ENCODE measurements around the gene FAM131A.
A peak's percentile ranks its signal among the peaks of the same experiment; 100 is the strongest.

FAM131A gene

GRCh38 chr3:184344579-184345316 is 7.3 kb downstream of the FAM131A start:
- in situ Hi-C loops (cut with HindIII; ENCODE audit: low sequenced_read_pairs) = no loop called here
- H3K4me3 ChIP-seq (ENCODE audit: low read depth, low read length) = no peak overlapping the region
- no peak for DNase-seq (ENCODE audit: low read depth, low spot score)

GRCh38 chr3:184345317-184346144 is 8.1 kb downstream of the FAM131A start:
- in situ Hi-C loops (cut with HindIII; ENCODE audit: low sequenced_read_pairs) = no loop called here
- no peak overlapping the region for H3K4me3 ChIP-seq (ENCODE audit: low read depth, low read length)
- TF ChIP-seq CTCF (IDR thresholded peaks at IDR 0.05; ENCODE audit: low read depth, low read length) = peak; percentile 56
- peak; percentile 58 for DNase-seq (ENCODE audit: low read depth, low spot score)

More at GRCh38 chr3:184344579-184345316, 7.3 kb downstream of the FAM131A start:
- TF ChIP-seq CTCF (IDR thresholded peaks at IDR 0.05; ENCODE audit: low read depth, low read length) = no peak

GRCh38 chr3:184346480-184347190 is 9.2 kb downstream of the FAM131A start:
- in situ Hi-C loops (cut with HindIII; ENCODE audit: low sequenced_read_pairs) = no loop called here
- TF ChIP-seq CTCF (IDR thresholded peaks at IDR 0.05; ENCODE audit: low read depth, low read length) = no peak
- no peak for DNase-seq (ENCODE audit: low read depth, low spot score)
- no peak overlapping the region for H3K4me3 ChIP-seq (ENCODE audit: low read depth, low read length)

- TF ChIP-seq CTCF (IDR thresholded peaks at IDR 0.05; ENCODE audit: low read depth, low read length) = no peak
- DNase-seq (ENCODE audit: low read depth, low spot score) = no peak
- in situ Hi-C loops (cut with HindIII; ENCODE audit: low sequenced_read_pairs) = no loop called here
- H3K4me3 ChIP-seq (ENCODE audit: low read depth, low read length) = no peak overlapping the region
These were observed 10.1 kb downstream of the FAM131A start for GRCh38 chr3:184347321-184348056.

GRCh38 chr3:184348057-184348382 is 10.6 kb downstream of the FAM131A start:
- H3K4me3 ChIP-seq (ENCODE audit: low read depth, low read length) = no peak overlapping the region
- TF ChIP-seq CTCF (IDR thresholded peaks at IDR 0.05; ENCODE audit: low read depth, low read length) = no peak
- in situ Hi-C loops (cut with HindIII; ENCODE audit: low sequenced_read_pairs) = no loop called here

More at GRCh38 chr3:184348057-184348382, 10.6 kb downstream of the FAM131A start:
- DNase-seq (ENCODE audit: low read depth, low spot score) = no peak

Data from astrocyte of the spinal cord (primary cell).